HepG2 (cell line): ENCODE measurements around the gene TFCP2L1. TPM values are rescaled to one million over a fixed set of nuclear protein-coding genes. Genes with fewer than 3 reads are reported as not detected.
A peak's percentile ranks its signal among the peaks of the same experiment; 100 is the strongest.

Source experiments
- ATAC-seq: fragments of 200-7000 bp; cut with Tn5 transposase; 3 replicates; pipeline ENCODE4 v1.9.1; 2020; ENCODE audit warnings: mild to moderate bottlenecking, moderate library complexity
- BruUV-seq: library from RNA; stranded (reverse); fragments of 400-500 nt; replicated peaks from 2 replicates; lab custom pipeline; 2021; lab: Mats Ljungman, UMichigan
- CTCF ChIA-PET: fragments of 300-600 bp; formaldehyde crosslinking; extraction: SDS; loops from one replicate; lab custom pipeline; 2021; ENCODE audit warnings: low total read pairs, inconsistent platforms, low intra/inter-chr PET ratio; lab: Yijun Ruan, JAX
- POLR2A ChIA-PET: fragments of 350-600 bp; sonication (Branson Sonifier 250); formaldehyde crosslinking; loops from one replicate; lab custom pipeline; 2020; ENCODE audit warnings: antibody characterized with exemption, inconsistent platforms; lab: Yijun Ruan, JAX
- DNase-seq: peaks from one replicate; pipeline ENCODE4 v3.0.0-alpha.2; 2015; ENCODE audit warnings: low spot score
- FAIRE-seq: peaks from 3 replicates; lab custom pipeline; 2011; peaks lifted over from hg19 to GRCh38; lab: Jason Lieb, UNC
- H2AFZ ChIP-seq: one replicate; pipeline ENCODE4 v1.6.1; 2011; ENCODE audit warnings: low read length, inconsistent platforms
- H3K27ac ChIP-seq: fragments of 300-600 bp; 3 replicates; pipeline ENCODE4 v1.8.0; 2011; ENCODE audit warnings: mixed run types, mild to moderate bottlenecking, mixed read lengths, low read length, inconsistent platforms; ENCODE audit not compliant: insufficient read depth; ENCODE audit errors: extremely low read length
- H3K27me3 ChIP-seq, 2 experiments: fragments of 200-600 bp in 1 of 2; 2 replicates in 1 of 2; 3 replicates in 1 of 2; pipeline versions ENCODE4 v1.6.0 to v1.8.0; 2011; ENCODE audit warnings: low read length in 2 of 2, mild to moderate bottlenecking in 2 of 2, moderate library complexity in 2 of 2, inconsistent platforms in 1 of 2; ENCODE audit not compliant: insufficient read depth in 2 of 2, control insufficient read depth in 1 of 2
- H3K36me3 ChIP-seq, 2 experiments: fragments of 200-600 bp in 1 of 2; replicated peaks in 1 of 2; 2 replicates in 1 of 2; 3 replicates in 1 of 2; pipeline versions ENCODE4 v1.5.1 to v1.8.0; 2011; ENCODE audit warnings: low read length in 2 of 2, inconsistent platforms in 1 of 2; ENCODE audit not compliant: insufficient read depth in 2 of 2, control insufficient read depth in 1 of 2
- H3K4me1 ChIP-seq: 2 replicates; pipeline ENCODE4 v1.5.1; 2012; ENCODE audit warnings: low read length, inconsistent platforms; ENCODE audit not compliant: insufficient read depth
- H3K4me2 ChIP-seq: 2 replicates; pipeline ENCODE4 v1.6.0; 2011; ENCODE audit warnings: low read depth, low read length, inconsistent platforms
- H3K4me3 ChIP-seq, 3 experiments: fragments of 200-600 bp in 1 of 3; sonication (generic), shearing (Covaris generic) in 1 of 3; replicated peaks in 1 of 3; 2 replicates each; pipeline ENCODE4 v1.5.1; 2011 to 2016; ENCODE audit warnings: low read length in 3 of 3, inconsistent platforms in 2 of 3, low read depth in 2 of 3, mild to moderate bottlenecking in 2 of 3, control low read depth in 1 of 3, mixed read lengths in 1 of 3; ENCODE audit not compliant: insufficient read depth in 1 of 3
- H3K79me2 ChIP-seq: one replicate; pipeline ENCODE4 v1.6.1; 2011; ENCODE audit warnings: low read length, inconsistent platforms; ENCODE audit not compliant: insufficient read depth
- H3K9ac ChIP-seq: 2 replicates; pipeline ENCODE4 v1.6.0; 2011; ENCODE audit warnings: mild to moderate bottlenecking, low read depth, low read length, inconsistent platforms; ENCODE audit not compliant: insufficient read depth
- H3K9me3 ChIP-seq: 2 replicates; pipeline ENCODE4 v1.5.1; 2012; ENCODE audit warnings: mild to moderate bottlenecking, low read length
- H4K20me1 ChIP-seq: 2 replicates; pipeline ENCODE4 v1.6.0; 2011; ENCODE audit warnings: inconsistent platforms, mild to moderate bottlenecking, low read length, moderate library complexity; ENCODE audit not compliant: insufficient read depth
- CREB1 ChIP-seq, 2 experiments: fragments of 450-650 bp in 1 of 2; IDR thresholded peaks; 2 replicates each; pipeline ENCODE4 v1.6.1; 2016 to 2017; ENCODE audit warnings: control low read depth in 1 of 2, mild to moderate bottlenecking in 1 of 2, missing compliant biosample characterization in 1 of 2, missing genetic modification characterization in 1 of 2
- CREM ChIP-seq, 2 experiments: sonication (generic) in 1 of 2; formaldehyde crosslinking in 1 of 2; IDR thresholded peaks; 2 replicates each; pipeline versions ENCODE4 v1.4.0 to v1.6.1; 2016 to 2020; ENCODE audit warnings: antibody characterized with exemption in 1 of 2, mild to moderate bottlenecking in 1 of 2, missing genetic modification reagents in 1 of 2
- ISL2 ChIP-seq: sonication (generic); formaldehyde crosslinking; IDR thresholded peaks from 2 replicates; pipeline ENCODE4 v1.5.0; 2020; ENCODE audit warnings: missing genetic modification reagents
- ZNF3 ChIP-seq: IDR thresholded peaks from 2 replicates; pipeline ENCODE4 v1.7.0; 2017; ENCODE audit warnings: inconsistent platforms
- ZNF768 ChIP-seq: sonication (generic); formaldehyde crosslinking; IDR thresholded peaks from 2 replicates; pipeline ENCODE4 v1.4.0; 2020; ENCODE audit warnings: missing genetic modification reagents
- WGBS: methylation state at CpG from one replicate; pipeline ENCODE4 v1.1.6; 2017; ENCODE audit warnings: low lambda C conversion rate; 5-methylcytosine and 5-hydroxymethylcytosine counted together
- in situ Hi-C: cut with HindIII; loops from 2 replicates; pipeline ENCODE4 v1.10.0; 2017; ENCODE audit warnings: low pct_unique_long_range_greater_than_20kb; ENCODE audit not compliant: extremely low pct_ligation_motif_present
- intact Hi-C: fragments of 100-400 bp; cut with micrococcal nuclease; formaldehyde crosslinking; loops from one replicate; pipeline ENCODE4 v1.10.0; 2022; ENCODE audit not compliant: unreplicated experiment
- polyA plus RNA-seq, 8 experiments: library from polyadenylated mRNA; depleted of rRNA in 3 of 8; stranded (reverse) in 7 of 8; unstranded in 1 of 8; fragments of >200 nt; fragmentation: Illumina TruSeq in 4 of 8; extraction: Trizol in 4 of 8; gene quantifications; 2 replicates each; pipeline versions ENCODE4 v1.2.1 to v1.2.3, GENCODE V29; 2011 to 2016; ENCODE audit warnings: low read depth in 4 of 8, missing spikeins in 1 of 8, mixed read lengths in 1 of 8; ENCODE audit not compliant: insufficient read depth in 1 of 8
- total RNA-seq, 5 experiments: library from RNA; depleted of rRNA; stranded (reverse); fragments of >200 nt; fragmentation: Illumina TruSeq; extraction: Trizol; gene quantifications; 2 replicates each; pipeline ENCODE4 v1.2.3, GENCODE V29; 2016; ENCODE audit warnings: low read depth in 1 of 5
- TF ChIP-seq, protein P1 (sequence below): sonication (generic); formaldehyde crosslinking; IDR thresholded peaks from 2 replicates; pipeline ENCODE4 v1.9.0; 2021; ENCODE audit warnings: mild to moderate bottlenecking, missing genetic modification reagents
- TF ChIP-seq, protein P2 (sequence below), 2 experiments: sonication (generic) in 1 of 2; formaldehyde crosslinking in 1 of 2; IDR thresholded peaks; 2 replicates each; pipeline versions ENCODE4 v1.4.0 to v1.6.1; 2016 to 2020; ENCODE audit warnings: borderline replicate concordance in 1 of 2, low read depth in 1 of 2, mild to moderate bottlenecking in 1 of 2, missing genetic modification reagents in 1 of 2
- TF ChIP-seq, protein P3 (sequence below): sonication (generic); formaldehyde crosslinking; IDR thresholded peaks from 2 replicates; pipeline ENCODE4 v1.8.0; 2022; ENCODE audit warnings: mild to moderate bottlenecking, missing genetic modification reagents
- TF ChIP-seq, protein P4 (sequence below): sonication (generic); formaldehyde crosslinking; IDR thresholded peaks from 2 replicates; pipeline ENCODE4 v1.5.0; 2020; ENCODE audit warnings: mild to moderate bottlenecking, missing genetic modification reagents, moderate library complexity

Gene TFCP2L1
- total and polyA plus RNA-seq, 2 of the 13 experiments (the other 11 are each of a cell fraction or from before 2014, with no cell fraction given) = under 0.01 TPM; not detected in 1

DNA sequence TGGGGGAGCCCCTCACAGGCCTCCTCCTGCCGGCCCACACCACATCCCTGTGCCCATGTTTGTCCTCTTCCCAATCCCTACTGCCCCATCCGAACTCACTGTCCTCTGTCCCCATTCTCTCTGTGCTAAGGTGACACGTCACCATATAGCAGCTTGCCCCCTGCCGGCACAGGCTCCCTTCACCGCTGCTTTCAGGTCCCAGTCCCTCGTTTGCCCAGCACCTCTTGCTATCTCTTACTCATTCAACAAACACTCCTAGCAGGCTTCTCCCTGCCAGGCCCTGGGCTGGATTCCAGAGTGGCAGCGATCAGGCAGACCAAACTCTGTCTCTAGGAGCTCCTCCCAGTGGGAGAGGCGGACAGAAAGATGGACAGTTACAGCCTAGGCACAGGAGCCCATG lies 74.3 kb downstream of the TFCP2L1 start:
- H3K9ac ChIP-seq = no peak overlapping the region

More for the DNA sequence above, 74.3 kb downstream of the TFCP2L1 start:
- Histone ChIP-seq H2AFZ (no peak overlapping the region), H3K9me3 (no peaks in the 10 kb centered on the region), H3K4me3 (no peak overlapping the region), H3K36me3 (no peaks in the 10 kb centered on the region), H3K27me3 (peaks cover 14 to 68% of the 10 kb centered on the region in 2 experiments), H3K4me2 (no peak overlapping the region), H4K20me1 (no peaks in the 10 kb centered on the region), H3K27ac (no peak overlapping the region), H3K4me1 (peaks cover 12% of the 10 kb centered on the region), H3K79me2 (no peaks in the 10 kb centered on the region)
- no TSS peak for BruUV-seq
- ATAC-seq = peak; percentile 66
- no peak for DNase-seq
- FAIRE-seq = no peak
- WGBS = 8% methylated on average over 8 of the region's 8 CpGs
- ChIA-PET POLR2A (no interaction called here), CTCF (no interaction called here)
- in situ Hi-C loops (no loop called here), intact Hi-C loops (no loop called here)
- TF ChIP-seq ZNF768 (CRISPR knock-in tag) (peak; percentile 15; the same call in 1 of the 2 replicates), ZNF3 (CRISPR knock-in tag) (peak; percentile 96), ISL2 (CRISPR knock-in tag) (no peak), CREM (IDR thresholded peaks at IDR 0.05) (0 out of 2 replicates have a peak, but pooled peaks have one; percentile 14), CREM (CRISPR knock-in tag; IDR thresholded peaks at IDR 0.05) (no peak), CREB1 (IDR thresholded peaks at IDR 0.05) (peak; percentile 69), CREB1 (CRISPR knock-in tag; IDR thresholded peaks at IDR 0.05) (0 out of 2 replicates have a peak, but pooled peaks have one; percentile 22)
- TF ChIP-seq, protein P1, sequence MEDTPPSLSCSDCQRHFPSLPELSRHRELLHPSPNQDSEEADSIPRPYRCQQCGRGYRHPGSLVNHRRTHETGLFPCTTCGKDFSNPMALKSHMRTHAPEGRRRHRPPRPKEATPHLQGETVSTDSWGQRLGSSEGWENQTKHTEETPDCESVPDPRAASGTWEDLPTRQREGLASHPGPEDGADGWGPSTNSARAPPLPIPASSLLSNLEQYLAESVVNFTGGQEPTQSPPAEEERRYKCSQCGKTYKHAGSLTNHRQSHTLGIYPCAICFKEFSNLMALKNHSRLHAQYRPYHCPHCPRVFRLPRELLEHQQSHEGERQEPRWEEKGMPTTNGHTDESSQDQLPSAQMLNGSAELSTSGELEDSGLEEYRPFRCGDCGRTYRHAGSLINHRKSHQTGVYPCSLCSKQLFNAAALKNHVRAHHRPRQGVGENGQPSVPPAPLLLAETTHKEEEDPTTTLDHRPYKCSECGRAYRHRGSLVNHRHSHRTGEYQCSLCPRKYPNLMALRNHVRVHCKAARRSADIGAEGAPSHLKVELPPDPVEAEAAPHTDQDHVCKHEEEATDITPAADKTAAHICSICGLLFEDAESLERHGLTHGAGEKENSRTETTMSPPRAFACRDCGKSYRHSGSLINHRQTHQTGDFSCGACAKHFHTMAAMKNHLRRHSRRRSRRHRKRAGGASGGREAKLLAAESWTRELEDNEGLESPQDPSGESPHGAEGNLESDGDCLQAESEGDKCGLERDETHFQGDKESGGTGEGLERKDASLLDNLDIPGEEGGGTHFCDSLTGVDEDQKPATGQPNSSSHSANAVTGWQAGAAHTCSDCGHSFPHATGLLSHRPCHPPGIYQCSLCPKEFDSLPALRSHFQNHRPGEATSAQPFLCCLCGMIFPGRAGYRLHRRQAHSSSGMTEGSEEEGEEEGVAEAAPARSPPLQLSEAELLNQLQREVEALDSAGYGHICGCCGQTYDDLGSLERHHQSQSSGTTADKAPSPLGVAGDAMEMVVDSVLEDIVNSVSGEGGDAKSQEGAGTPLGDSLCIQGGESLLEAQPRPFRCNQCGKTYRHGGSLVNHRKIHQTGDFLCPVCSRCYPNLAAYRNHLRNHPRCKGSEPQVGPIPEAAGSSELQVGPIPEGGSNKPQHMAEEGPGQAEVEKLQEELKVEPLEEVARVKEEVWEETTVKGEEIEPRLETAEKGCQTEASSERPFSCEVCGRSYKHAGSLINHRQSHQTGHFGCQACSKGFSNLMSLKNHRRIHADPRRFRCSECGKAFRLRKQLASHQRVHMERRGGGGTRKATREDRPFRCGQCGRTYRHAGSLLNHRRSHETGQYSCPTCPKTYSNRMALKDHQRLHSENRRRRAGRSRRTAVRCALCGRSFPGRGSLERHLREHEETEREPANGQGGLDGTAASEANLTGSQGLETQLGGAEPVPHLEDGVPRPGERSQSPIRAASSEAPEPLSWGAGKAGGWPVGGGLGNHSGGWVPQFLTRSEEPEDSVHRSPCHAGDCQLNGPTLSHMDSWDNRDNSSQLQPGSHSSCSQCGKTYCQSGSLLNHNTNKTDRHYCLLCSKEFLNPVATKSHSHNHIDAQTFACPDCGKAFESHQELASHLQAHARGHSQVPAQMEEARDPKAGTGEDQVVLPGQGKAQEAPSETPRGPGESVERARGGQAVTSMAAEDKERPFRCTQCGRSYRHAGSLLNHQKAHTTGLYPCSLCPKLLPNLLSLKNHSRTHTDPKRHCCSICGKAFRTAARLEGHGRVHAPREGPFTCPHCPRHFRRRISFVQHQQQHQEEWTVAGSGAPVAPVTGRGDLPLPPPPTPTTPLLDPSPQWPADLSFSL (CRISPR knock-in tag) = no peak
- TF ChIP-seq, protein P2, sequence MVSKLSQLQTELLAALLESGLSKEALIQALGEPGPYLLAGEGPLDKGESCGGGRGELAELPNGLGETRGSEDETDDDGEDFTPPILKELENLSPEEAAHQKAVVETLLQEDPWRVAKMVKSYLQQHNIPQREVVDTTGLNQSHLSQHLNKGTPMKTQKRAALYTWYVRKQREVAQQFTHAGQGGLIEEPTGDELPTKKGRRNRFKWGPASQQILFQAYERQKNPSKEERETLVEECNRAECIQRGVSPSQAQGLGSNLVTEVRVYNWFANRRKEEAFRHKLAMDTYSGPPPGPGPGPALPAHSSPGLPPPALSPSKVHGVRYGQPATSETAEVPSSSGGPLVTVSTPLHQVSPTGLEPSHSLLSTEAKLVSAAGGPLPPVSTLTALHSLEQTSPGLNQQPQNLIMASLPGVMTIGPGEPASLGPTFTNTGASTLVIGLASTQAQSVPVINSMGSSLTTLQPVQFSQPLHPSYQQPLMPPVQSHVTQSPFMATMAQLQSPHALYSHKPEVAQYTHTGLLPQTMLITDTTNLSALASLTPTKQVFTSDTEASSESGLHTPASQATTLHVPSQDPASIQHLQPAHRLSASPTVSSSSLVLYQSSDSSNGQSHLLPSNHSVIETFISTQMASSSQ (IDR thresholded peaks at IDR 0.05; ENCODE audit: low read depth) = no peak
- TF ChIP-seq, protein P2 (CRISPR knock-in tag; IDR thresholded peaks at IDR 0.05; ENCODE audit: borderline replicate concordance) = 0 out of 2 replicates have a peak, but pooled peaks have one; percentile 14
- TF ChIP-seq, protein P3, sequence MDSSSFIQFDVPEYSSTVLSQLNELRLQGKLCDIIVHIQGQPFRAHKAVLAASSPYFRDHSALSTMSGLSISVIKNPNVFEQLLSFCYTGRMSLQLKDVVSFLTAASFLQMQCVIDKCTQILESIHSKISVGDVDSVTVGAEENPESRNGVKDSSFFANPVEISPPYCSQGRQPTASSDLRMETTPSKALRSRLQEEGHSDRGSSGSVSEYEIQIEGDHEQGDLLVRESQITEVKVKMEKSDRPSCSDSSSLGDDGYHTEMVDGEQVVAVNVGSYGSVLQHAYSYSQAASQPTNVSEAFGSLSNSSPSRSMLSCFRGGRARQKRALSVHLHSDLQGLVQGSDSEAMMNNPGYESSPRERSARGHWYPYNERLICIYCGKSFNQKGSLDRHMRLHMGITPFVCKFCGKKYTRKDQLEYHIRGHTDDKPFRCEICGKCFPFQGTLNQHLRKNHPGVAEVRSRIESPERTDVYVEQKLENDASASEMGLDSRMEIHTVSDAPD (CRISPR knock-in tag) = 0 out of 2 replicates have a peak, but pooled peaks have one; percentile 39
- TF ChIP-seq, protein P4, sequence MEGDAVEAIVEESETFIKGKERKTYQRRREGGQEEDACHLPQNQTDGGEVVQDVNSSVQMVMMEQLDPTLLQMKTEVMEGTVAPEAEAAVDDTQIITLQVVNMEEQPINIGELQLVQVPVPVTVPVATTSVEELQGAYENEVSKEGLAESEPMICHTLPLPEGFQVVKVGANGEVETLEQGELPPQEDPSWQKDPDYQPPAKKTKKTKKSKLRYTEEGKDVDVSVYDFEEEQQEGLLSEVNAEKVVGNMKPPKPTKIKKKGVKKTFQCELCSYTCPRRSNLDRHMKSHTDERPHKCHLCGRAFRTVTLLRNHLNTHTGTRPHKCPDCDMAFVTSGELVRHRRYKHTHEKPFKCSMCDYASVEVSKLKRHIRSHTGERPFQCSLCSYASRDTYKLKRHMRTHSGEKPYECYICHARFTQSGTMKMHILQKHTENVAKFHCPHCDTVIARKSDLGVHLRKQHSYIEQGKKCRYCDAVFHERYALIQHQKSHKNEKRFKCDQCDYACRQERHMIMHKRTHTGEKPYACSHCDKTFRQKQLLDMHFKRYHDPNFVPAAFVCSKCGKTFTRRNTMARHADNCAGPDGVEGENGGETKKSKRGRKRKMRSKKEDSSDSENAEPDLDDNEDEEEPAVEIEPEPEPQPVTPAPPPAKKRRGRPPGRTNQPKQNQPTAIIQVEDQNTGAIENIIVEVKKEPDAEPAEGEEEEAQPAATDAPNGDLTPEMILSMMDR = peak; percentile 32; the same call in 1 of the 2 replicates
